ENCODE results near the gene TTLL5. TPM values are rescaled to one million over a fixed set of nuclear protein-coding genes. Genes with fewer than 3 reads are reported as not detected.

Gene TTLL5
- total and polyA plus RNA-seq, 2 of the 13 experiments (the other 11 are each of a cell fraction or from before 2014, with no cell fraction given), result 11.8 to 18.8 TPM

DNA sequence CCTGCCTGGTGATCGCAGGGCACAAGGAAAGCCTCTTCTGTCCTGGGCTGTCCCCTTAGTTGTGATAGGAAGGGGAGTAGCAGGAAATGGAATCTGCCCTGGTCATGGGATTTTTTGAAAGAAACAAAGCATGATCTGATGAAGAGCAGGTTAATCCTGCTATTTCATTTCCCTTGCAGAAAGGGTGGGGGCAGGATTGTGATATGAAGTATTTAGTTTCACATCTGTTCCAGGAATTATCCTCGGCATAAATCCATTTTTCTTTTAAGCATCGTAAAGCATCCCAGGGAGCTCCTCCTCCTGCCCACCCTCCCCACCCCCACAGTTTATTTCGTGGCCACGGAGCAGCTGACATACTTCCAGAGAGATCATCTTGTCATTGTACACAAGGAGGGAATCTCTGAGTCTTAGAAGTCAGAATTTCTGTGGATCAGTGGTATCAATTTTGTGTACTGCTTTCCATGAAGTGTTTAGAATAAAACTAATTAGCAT is 267.7 kb downstream of the TTLL5 start (continued):
- TF ChIP-seq HNF1A (IDR thresholded peaks at IDR 0.05; ENCODE audit: low read depth), result no peak
- TF ChIP-seq HNF1A (CRISPR knock-in tag; IDR thresholded peaks at IDR 0.05; ENCODE audit: borderline replicate concordance), result no peak
- TF ChIP-seq KDM2A (CRISPR knock-in tag; IDR thresholded peaks at IDR 0.05; ENCODE audit: borderline replicate concordance, low read depth), result no peak
- TF ChIP-seq ZNF350 (CRISPR knock-in tag; IDR thresholded peaks at IDR 0.05; ENCODE audit: borderline replicate concordance, low read depth), result no peak
- TF ChIP-seq, protein P1, sequence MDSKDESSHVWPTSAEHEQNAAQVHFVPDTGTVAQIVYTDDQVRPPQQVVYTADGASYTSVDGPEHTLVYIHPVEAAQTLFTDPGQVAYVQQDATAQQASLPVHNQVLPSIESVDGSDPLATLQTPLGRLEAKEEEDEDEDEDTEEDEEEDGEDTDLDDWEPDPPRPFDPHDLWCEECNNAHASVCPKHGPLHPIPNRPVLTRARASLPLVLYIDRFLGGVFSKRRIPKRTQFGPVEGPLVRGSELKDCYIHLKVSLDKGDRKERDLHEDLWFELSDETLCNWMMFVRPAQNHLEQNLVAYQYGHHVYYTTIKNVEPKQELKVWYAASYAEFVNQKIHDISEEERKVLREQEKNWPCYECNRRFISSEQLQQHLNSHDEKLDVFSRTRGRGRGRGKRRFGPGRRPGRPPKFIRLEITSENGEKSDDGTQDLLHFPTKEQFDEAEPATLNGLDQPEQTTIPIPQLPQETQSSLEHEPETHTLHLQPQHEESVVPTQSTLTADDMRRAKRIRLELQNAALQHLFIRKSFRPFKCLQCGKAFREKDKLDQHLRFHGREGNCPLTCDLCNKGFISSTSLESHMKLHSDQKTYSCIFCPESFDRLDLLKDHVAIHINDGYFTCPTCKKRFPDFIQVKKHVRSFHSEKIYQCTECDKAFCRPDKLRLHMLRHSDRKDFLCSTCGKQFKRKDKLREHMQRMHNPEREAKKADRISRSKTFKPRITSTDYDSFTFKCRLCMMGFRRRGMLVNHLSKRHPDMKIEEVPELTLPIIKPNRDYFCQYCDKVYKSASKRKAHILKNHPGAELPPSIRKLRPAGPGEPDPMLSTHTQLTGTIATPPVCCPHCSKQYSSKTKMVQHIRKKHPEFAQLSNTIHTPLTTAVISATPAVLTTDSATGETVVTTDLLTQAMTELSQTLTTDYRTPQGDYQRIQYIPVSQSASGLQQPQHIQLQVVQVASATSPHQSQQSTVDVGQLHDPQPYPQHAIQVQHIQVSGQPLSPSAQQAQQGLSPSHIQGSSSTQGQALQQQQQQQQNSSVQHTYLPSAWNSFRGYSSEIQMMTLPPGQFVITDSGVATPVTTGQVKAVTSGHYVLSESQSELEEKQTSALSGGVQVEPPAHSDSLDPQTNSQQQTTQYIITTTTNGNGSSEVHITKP (CRISPR knock-in tag; IDR thresholded peaks at IDR 0.05; ENCODE audit: low read depth), result no peak
- no peak for TF ChIP-seq TCF12 (IDR thresholded peaks at IDR 0.05)
- TF ChIP-seq TCF12 (CRISPR knock-in tag; IDR thresholded peaks at IDR 0.05), result no peak
- TF ChIP-seq, protein P2, sequence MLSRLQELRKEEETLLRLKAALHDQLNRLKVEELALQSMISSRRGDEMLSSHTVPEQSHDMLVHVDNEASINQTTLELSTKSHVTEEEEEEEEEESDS (CRISPR knock-in tag; IDR thresholded peaks at IDR 0.05; ENCODE audit: borderline replicate concordance), result no peak
- no peak for TF ChIP-seq ZNF280D (CRISPR knock-in tag; IDR thresholded peaks at IDR 0.05)
